Measurements from ENCODE around the gene UCMA. TPM values are rescaled to one million over a fixed set of nuclear protein-coding genes. Genes with fewer than 3 reads are reported as not detected.
"Not testable (repeated sequence)": the region's sequence is repeated elsewhere in the genome, so short reads cannot be mapped to it uniquely, and the experiment has no call there.

UCMA gene
- total and polyA plus RNA-seq, 2 donors from 2014 or later: not detected

GRCh38 chr10:13238271-13239077 lies 4.3 kb upstream of the UCMA start:
- intact Hi-C loops (cut with DNase I): no loop called here

DNA sequence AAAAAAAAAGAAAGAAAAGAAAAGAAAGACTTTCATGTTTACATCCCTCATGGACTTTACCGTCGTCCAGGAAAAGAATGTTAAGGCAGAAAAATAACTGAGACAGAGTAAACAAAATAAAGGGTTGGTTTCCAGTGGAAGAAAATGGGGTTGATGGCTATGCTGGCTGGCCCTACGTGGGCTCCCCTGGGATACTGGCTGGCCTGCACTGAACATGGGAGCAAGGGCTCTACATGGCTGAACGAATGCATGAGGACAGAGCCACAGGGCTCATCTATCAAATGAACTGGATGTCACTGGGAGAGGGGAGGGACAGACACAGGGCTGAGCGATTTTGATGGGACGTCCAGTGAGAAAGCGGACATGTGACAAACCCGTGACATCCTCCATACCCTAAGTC lies 2.5 kb upstream of the UCMA start:
- DNase-seq (no peak), FAIRE-seq (no peak)
- no peak overlapping the region for H3K9ac ChIP-seq (ENCODE audit: low read length in 3 of 3)
- TF ChIP-seq, protein P1, sequence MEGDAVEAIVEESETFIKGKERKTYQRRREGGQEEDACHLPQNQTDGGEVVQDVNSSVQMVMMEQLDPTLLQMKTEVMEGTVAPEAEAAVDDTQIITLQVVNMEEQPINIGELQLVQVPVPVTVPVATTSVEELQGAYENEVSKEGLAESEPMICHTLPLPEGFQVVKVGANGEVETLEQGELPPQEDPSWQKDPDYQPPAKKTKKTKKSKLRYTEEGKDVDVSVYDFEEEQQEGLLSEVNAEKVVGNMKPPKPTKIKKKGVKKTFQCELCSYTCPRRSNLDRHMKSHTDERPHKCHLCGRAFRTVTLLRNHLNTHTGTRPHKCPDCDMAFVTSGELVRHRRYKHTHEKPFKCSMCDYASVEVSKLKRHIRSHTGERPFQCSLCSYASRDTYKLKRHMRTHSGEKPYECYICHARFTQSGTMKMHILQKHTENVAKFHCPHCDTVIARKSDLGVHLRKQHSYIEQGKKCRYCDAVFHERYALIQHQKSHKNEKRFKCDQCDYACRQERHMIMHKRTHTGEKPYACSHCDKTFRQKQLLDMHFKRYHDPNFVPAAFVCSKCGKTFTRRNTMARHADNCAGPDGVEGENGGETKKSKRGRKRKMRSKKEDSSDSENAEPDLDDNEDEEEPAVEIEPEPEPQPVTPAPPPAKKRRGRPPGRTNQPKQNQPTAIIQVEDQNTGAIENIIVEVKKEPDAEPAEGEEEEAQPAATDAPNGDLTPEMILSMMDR (IDR thresholded peaks at IDR 0.05; ENCODE audit: borderline replicate concordance, extremely low read depth, insufficient read depth): no peak
- no peak overlapping the region for H3K4me3 ChIP-seq (ENCODE audit: low read length in 3 of 3)
- no peaks in the 10 kb centered on the region for H3K27me3 ChIP-seq (ENCODE audit: control insufficient read depth, insufficient read depth, low read length)
- no peak overlapping the region for H3K27ac ChIP-seq (ENCODE audit: low read depth in 2 of 2, low read length in 2 of 2)
- H3K36me3 ChIP-seq (ENCODE audit: control insufficient read depth in 2 of 3, insufficient read depth in 3 of 3, low read length in 3 of 3): no peaks in the 10 kb centered on the region
- intact Hi-C loops (cut with DNase I): no loop called here
- no peaks in the 10 kb centered on the region for H3K9me3 ChIP-seq (ENCODE audit: control insufficient read depth in 2 of 3, insufficient read depth in 1 of 3, low read length in 3 of 3)
- H3K4me1 ChIP-seq (ENCODE audit: control insufficient read depth in 2 of 3, insufficient read depth in 2 of 3, low read depth in 1 of 3, low read length in 3 of 3): no peaks in the 10 kb centered on the region

More at GRCh38 chr10:13238271-13239077, 4.3 kb upstream of the UCMA start:
- H3K27ac ChIP-seq (ENCODE audit: low read depth in 2 of 2, low read length in 2 of 2): no peak overlapping the region
- H3K4me1 ChIP-seq (ENCODE audit: control insufficient read depth in 2 of 3, insufficient read depth in 2 of 3, low read depth in 1 of 3, low read length in 3 of 3): no peaks in the 10 kb centered on the region
- no peak overlapping the region for H3K9ac ChIP-seq (ENCODE audit: low read length in 3 of 3)
- no peaks in the 10 kb centered on the region for H3K27me3 ChIP-seq (ENCODE audit: control insufficient read depth, insufficient read depth, low read length)
- FAIRE-seq (no peak), DNase-seq (no peak)
- H3K9me3 ChIP-seq (ENCODE audit: control insufficient read depth in 2 of 3, insufficient read depth in 1 of 3, low read length in 3 of 3): no peaks in the 10 kb centered on the region
- H3K36me3 ChIP-seq (ENCODE audit: control insufficient read depth in 2 of 3, insufficient read depth in 3 of 3, low read length in 3 of 3): no peaks in the 10 kb centered on the region
- TF ChIP-seq, protein P1 (IDR thresholded peaks at IDR 0.05; ENCODE audit: borderline replicate concordance, extremely low read depth, insufficient read depth): no peak
- H3K4me3 ChIP-seq (ENCODE audit: low read length in 3 of 3): no peak overlapping the region

- FAIRE-seq; H3K36me3 ChIP-seq (ENCODE audit: control insufficient read depth in 2 of 3, insufficient read depth in 3 of 3, low read length in 3 of 3); DNase-seq; intact Hi-C loops (cut with DNase I); H3K27me3 ChIP-seq (ENCODE audit: control insufficient read depth, insufficient read depth, low read length); H3K27ac ChIP-seq (ENCODE audit: low read depth in 2 of 2, low read length in 2 of 2); H3K9me3 ChIP-seq (ENCODE audit: control insufficient read depth in 2 of 3, insufficient read depth in 1 of 3, low read length in 3 of 3); H3K9ac ChIP-seq (ENCODE audit: low read length in 3 of 3); H3K4me3 ChIP-seq (ENCODE audit: low read length in 3 of 3); H3K4me1 ChIP-seq (ENCODE audit: control insufficient read depth in 2 of 3, insufficient read depth in 2 of 3, low read depth in 1 of 3, low read length in 3 of 3): not testable (repeated sequence)
Observed at GRCh38 chr10:13234736-13235135, 562 bp upstream of the UCMA start.

DNA sequence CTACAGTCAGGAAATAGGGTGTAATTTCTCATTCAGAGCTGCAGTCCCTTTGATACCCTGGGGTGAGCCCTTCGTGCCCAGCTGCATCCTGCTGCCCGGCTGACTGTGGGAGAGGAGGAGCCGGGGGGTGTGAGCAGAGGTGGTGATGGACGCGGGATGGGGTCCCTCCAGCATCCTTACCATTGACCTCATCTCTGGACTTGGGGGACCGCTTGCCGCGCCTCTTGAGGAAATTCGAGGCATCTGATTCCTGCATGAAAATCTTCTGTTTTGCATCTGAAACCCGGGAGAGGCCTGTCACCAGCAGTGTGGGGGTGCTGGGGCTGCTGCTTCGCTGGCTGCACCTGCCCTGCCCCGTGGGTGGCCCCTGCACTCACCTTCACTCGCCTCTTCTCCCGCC lies 816 bp downstream of the UCMA start:
- Histone ChIP-seq H3K27ac (ENCODE audit: low read depth in 2 of 2, low read length in 2 of 2) (no peak overlapping the region), H3K9ac (ENCODE audit: low read length in 3 of 3) (no peak overlapping the region), H3K4me1 (ENCODE audit: control insufficient read depth in 2 of 3, insufficient read depth in 2 of 3, low read depth in 1 of 3, low read length in 3 of 3) (no peaks in the 10 kb centered on the region), H3K4me3 (ENCODE audit: low read length in 3 of 3) (no peak overlapping the region), H3K36me3 (ENCODE audit: control insufficient read depth in 2 of 3, insufficient read depth in 3 of 3, low read length in 3 of 3) (no peaks in the 10 kb centered on the region), H3K9me3 (ENCODE audit: control insufficient read depth in 2 of 3, insufficient read depth in 1 of 3, low read length in 3 of 3) (no peaks in the 10 kb centered on the region), H3K27me3 (ENCODE audit: control insufficient read depth, insufficient read depth, low read length) (no peaks in the 10 kb centered on the region)
- DNase-seq: no peak
- intact Hi-C loops (cut with DNase I): no loop called here
- TF ChIP-seq, protein P1 (IDR thresholded peaks at IDR 0.05; ENCODE audit: borderline replicate concordance, extremely low read depth, insufficient read depth): no peak
- FAIRE-seq: no peak

All from kidney (tissue), 14 donors.